Vagina (tissue), 2 donors: ENCODE measurements around the gene MAML1. TPM values are rescaled to one million over a fixed set of nuclear protein-coding genes. Genes with fewer than 3 reads are reported as not detected.

Experiments
- DNase-seq, 2 donors: peaks; one replicate each; pipeline ENCODE4 v3.0.0-alpha.2; 2017; ENCODE audit errors: extremely low spot score in 2 of 2
- H3K27ac ChIP-seq: fragments of 200-600 bp; sonication (generic); one replicate; pipeline ENCODE4 v1.5.1; 2019
- H3K27me3 ChIP-seq: fragments of 200-600 bp; sonication (generic); one replicate; pipeline ENCODE4 v1.5.1; 2019
- H3K36me3 ChIP-seq, 2 donors: fragments of 200-600 bp; sonication (generic); one replicate each; pipeline ENCODE4 v1.5.1; 2017 to 2019
- H3K4me1 ChIP-seq: fragments of 200-600 bp; sonication (generic); one replicate; pipeline ENCODE4 v1.5.1; 2019
- H3K4me3 ChIP-seq, 2 donors: fragments of 200-600 bp; sonication (generic); 1 replicate in 1 of 2; 2 replicates in 1 of 2; pipeline ENCODE4 v1.5.1; 2016 to 2019
- H3K9me3 ChIP-seq: fragments of 200-600 bp; sonication (generic); one replicate; pipeline ENCODE4 v1.5.1; 2019
- CTCF ChIP-seq, 3 experiments: fragments of 450-650 bp in 2 of 3; fragments of 200-600 bp in 1 of 3; sonication (generic) in 1 of 3; IDR thresholded peaks; one replicate each; pipeline ENCODE4 v1.5.1; 2017 to 2019; ENCODE audit warnings: antibody characterized with exemption in 3 of 3, mild to moderate bottlenecking in 2 of 3, moderate library complexity in 2 of 3
- POLR2A ChIP-seq, 2 donors: fragments of 450-650 bp; IDR thresholded peaks; one replicate each; pipeline ENCODE4 v1.6.1; 2017; ENCODE audit warnings: antibody characterized with exemption in 2 of 2, mild to moderate bottlenecking in 2 of 2, moderate library complexity in 2 of 2
- POLR2AphosphoS5 ChIP-seq, 2 donors: sonication (generic); formaldehyde crosslinking; IDR thresholded peaks; one replicate each; pipeline ENCODE4 v1.9.0; 2017; ENCODE audit warnings: antibody characterized with exemption in 2 of 2, mild to moderate bottlenecking in 2 of 2, low read depth in 1 of 2; ENCODE audit not compliant: insufficient read depth in 1 of 2
- intact Hi-C: fragments of 100-400 bp; cut with DNase I; formaldehyde crosslinking; loops from one replicate; pipeline ENCODE4 v1.15.1; 2023
- total RNA-seq: library from RNA; depleted of rRNA; stranded (reverse); fragments of >200 nt; gene quantifications from one replicate; pipeline ENCODE4 v1.2.3, GENCODE V29; 2016

The MAML1 gene
- total RNA-seq, 1 donor from 2014 or later: 25.3 TPM

DNA sequence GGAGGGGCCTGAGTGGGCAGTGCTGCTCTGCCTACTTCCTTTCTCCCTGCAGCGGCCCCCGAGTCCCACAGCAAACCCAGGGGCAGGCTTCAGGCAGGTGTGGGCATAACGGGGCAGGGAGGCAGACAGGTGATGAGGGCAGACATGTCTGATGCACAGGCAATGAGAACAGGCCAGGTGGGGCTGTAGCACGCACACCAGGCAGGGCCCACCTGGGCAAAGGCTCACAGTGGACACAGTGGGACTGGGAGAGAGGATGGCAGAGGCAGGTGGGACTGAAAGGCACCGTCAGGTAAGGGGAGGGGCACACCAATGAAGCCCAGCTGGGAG lies 67.0 kb downstream of the MAML1 start:
- TF ChIP-seq CTCF (IDR thresholded peaks at IDR 0.05): no peak
- no peak for DNase-seq
- no peak overlapping the region for H3K27ac ChIP-seq
- H3K4me3 ChIP-seq: no peak overlapping the region
- H3K4me1 ChIP-seq: peaks cover 59% of the 10 kb centered on the region
- intact Hi-C loops: loop anchor here (5.0 to 10.0 kb wide), 2 partner anchors 37 to 115 kb away; partner anchors contain the start of gene CBY3
- no peaks in the 10 kb centered on the region for H3K27me3 ChIP-seq
- H3K36me3 ChIP-seq: peaks cover 0 to 44% of the 10 kb centered on the region in 2 donors
- H3K9me3 ChIP-seq: no peaks in the 10 kb centered on the region

- Histone ChIP-seq H3K9me3 (no peaks in the 10 kb centered on the region), H3K36me3 (peaks cover 0 to 44% of the 10 kb centered on the region in 2 donors), H3K27ac (no peak overlapping the region), H3K4me1 (peaks cover 59% of the 10 kb centered on the region), H3K27me3 (no peaks in the 10 kb centered on the region), H3K4me3 (no peak overlapping the region)
- intact Hi-C loops: loop anchor here (10.0 kb wide), 2 partner anchors 55 to 105 kb away; partner anchors contain the start of genes MRNIP and TBC1D9B
- TF ChIP-seq CTCF (IDR thresholded peaks at IDR 0.05) (no peak), POLR2A (IDR thresholded peaks at IDR 0.05) (no peak), POLR2AphosphoS5 (IDR thresholded peaks at IDR 0.05; ENCODE audit: insufficient read depth in 1 of 2, low read depth in 1 of 2) (no peak)
- no peak for DNase-seq
Observed at GRCh38 chr5:179800071-179800695, 67.6 kb downstream of the MAML1 start.

- H3K36me3 ChIP-seq: peaks cover 0 to 44% of the 10 kb centered on the region in 2 donors
- no peak overlapping the region for H3K4me3 ChIP-seq
- H3K27me3 ChIP-seq: no peaks in the 10 kb centered on the region
- TF ChIP-seq POLR2A (IDR thresholded peaks at IDR 0.05): no peak
- no peak for TF ChIP-seq POLR2AphosphoS5 (IDR thresholded peaks at IDR 0.05; ENCODE audit: insufficient read depth in 1 of 2, low read depth in 1 of 2)
- no peak for TF ChIP-seq CTCF (IDR thresholded peaks at IDR 0.05)
- DNase-seq: no peak
- intact Hi-C loops: loop anchor here (10.0 kb wide), 2 partner anchors 54 to 104 kb away; partner anchors contain the start of genes MRNIP and TBC1D9B
- H3K27ac ChIP-seq: no peak overlapping the region
- no peaks in the 10 kb centered on the region for H3K9me3 ChIP-seq
- peaks cover 57% of the 10 kb centered on the region for H3K4me1 ChIP-seq
Observed at GRCh38 chr5:179800696-179801201, 68.1 kb downstream of the MAML1 start.

- DNase-seq: no peak
- no peak overlapping the region for H3K4me3 ChIP-seq
- H3K4me1 ChIP-seq: peaks cover 52% of the 10 kb centered on the region
- H3K9me3 ChIP-seq: no peaks in the 10 kb centered on the region
- TF ChIP-seq POLR2AphosphoS5 (IDR thresholded peaks at IDR 0.05; ENCODE audit: insufficient read depth in 1 of 2, low read depth in 1 of 2) (no peak), CTCF (IDR thresholded peaks at IDR 0.05) (peak; percentile 36 to 70 (median 51))
- H3K27ac ChIP-seq: no peak overlapping the region
- H3K36me3 ChIP-seq: peaks cover 0 to 44% of the 10 kb centered on the region in 2 donors
- no peaks in the 10 kb centered on the region for H3K27me3 ChIP-seq
- intact Hi-C loops: loop anchor here (10.0 kb wide), 2 partner anchors 53 to 103 kb away; partner anchors contain the start of genes MRNIP and TBC1D9B
Observed at GRCh38 chr5:179801304-179802206, 68.9 kb downstream of the MAML1 start.
